Measurements from ENCODE around the gene EIF3K. TPM values are rescaled to one million over a fixed set of nuclear protein-coding genes. Genes with fewer than 3 reads are reported as not detected.

The EIF3K gene
- total RNA-seq, 1 donor from 2014 or later: 258 TPM

DNA sequence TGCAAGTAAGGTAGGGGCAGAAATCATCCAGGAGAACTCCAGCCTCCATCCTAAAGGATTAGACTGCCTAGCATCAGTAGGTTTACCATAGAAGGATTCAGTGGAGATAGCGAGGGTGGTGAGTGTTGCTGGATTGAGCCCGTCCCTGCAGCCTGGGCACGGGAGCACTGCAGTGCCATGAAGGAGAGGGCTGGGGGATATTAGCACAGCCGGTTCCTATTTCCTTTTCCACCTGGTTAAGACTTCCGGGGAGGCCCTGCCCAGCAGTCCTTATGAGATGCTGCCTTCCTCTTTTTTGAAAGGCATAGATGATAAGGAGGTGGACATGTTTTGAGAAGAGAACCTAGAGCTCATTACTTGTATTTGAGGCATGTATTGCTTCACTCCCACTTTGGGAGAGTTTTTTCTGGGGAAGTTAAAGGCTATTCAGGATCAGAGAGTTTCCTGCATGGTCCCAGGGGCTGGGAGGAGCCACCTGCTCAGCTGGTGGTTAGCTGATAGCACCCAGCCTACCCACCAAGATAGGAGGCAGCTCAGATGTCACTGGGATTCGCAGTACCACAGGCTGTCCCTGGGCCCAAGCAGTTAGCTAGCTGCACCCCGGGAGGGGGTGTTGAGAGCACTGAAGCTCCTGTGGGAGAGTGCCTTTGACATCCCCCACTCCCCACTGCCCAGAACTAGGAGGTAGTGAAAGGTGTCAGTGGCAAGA lies 45.7 kb downstream of the EIF3K start:
- TF ChIP-seq, protein P1, sequence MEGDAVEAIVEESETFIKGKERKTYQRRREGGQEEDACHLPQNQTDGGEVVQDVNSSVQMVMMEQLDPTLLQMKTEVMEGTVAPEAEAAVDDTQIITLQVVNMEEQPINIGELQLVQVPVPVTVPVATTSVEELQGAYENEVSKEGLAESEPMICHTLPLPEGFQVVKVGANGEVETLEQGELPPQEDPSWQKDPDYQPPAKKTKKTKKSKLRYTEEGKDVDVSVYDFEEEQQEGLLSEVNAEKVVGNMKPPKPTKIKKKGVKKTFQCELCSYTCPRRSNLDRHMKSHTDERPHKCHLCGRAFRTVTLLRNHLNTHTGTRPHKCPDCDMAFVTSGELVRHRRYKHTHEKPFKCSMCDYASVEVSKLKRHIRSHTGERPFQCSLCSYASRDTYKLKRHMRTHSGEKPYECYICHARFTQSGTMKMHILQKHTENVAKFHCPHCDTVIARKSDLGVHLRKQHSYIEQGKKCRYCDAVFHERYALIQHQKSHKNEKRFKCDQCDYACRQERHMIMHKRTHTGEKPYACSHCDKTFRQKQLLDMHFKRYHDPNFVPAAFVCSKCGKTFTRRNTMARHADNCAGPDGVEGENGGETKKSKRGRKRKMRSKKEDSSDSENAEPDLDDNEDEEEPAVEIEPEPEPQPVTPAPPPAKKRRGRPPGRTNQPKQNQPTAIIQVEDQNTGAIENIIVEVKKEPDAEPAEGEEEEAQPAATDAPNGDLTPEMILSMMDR (IDR thresholded peaks at IDR 0.05): no peak
- no peak for DNase-seq (ENCODE audit: extremely low spot score, unreplicated experiment)
- no peak overlapping the region for H3K4me3 Mint-ChIP-seq (ENCODE audit: unreplicated experiment)
- H3K9me3 Mint-ChIP-seq (ENCODE audit: unreplicated experiment): no peaks in the 10 kb centered on the region
- H3K36me3 Mint-ChIP-seq (ENCODE audit: unreplicated experiment): peaks cover 14% of the 10 kb centered on the region
- H3K27ac Mint-ChIP-seq (ENCODE audit: unreplicated experiment): peak overlapping the region; percentile 98
- no peaks in the 10 kb centered on the region for H3K27me3 Mint-ChIP-seq (ENCODE audit: unreplicated experiment)
- H3K4me1 Mint-ChIP-seq (ENCODE audit: unreplicated experiment): peaks cover 97% of the 10 kb centered on the region

DNA sequence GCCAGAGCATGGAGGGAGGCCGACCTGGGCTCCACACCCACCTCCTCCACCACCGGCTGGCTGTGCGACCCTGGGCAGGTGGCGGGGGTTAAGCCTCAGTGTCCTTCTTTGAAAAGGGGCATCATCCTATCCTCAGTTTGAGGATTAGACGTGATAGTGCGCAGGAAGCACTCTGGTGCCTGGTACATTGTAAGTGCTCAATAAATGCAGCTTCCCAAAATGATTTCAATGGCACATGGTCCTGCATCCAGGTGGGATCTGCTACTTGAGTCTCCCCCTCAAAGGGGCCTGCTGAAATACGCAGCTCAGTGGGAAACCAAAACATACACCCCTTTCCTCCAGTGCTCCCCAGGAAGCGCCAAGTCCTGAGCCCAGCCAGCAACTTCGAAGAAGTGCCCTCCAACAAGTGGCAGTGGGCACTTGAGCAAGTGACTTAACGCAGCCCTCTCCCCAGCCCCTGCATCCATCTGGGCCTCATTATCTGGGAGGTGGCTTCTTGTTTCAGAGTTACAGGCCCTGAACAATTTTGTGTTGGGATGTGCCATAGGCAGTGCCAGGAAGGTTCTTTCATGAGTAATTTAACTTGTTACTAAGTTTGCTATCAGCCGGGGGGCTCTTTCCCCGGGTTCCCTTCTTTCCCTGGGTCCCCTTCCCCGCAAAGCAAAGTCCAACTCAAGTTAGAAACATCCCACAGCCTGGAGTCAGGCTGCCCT lies 46.4 kb downstream of the EIF3K start:
- peak overlapping the region; percentile 4 for H3K4me3 Mint-ChIP-seq (ENCODE audit: unreplicated experiment)
- DNase-seq (ENCODE audit: extremely low spot score, unreplicated experiment): no peak
- peaks cover 15% of the 10 kb centered on the region for H3K36me3 Mint-ChIP-seq (ENCODE audit: unreplicated experiment)
- H3K9me3 Mint-ChIP-seq (ENCODE audit: unreplicated experiment): no peaks in the 10 kb centered on the region
- H3K27ac Mint-ChIP-seq (ENCODE audit: unreplicated experiment): peak overlapping the region; percentile 98
- H3K4me1 Mint-ChIP-seq (ENCODE audit: unreplicated experiment): peaks cover 97% of the 10 kb centered on the region
- no peaks in the 10 kb centered on the region for H3K27me3 Mint-ChIP-seq (ENCODE audit: unreplicated experiment)
- TF ChIP-seq, protein P1 (IDR thresholded peaks at IDR 0.05): no peak

DNA sequence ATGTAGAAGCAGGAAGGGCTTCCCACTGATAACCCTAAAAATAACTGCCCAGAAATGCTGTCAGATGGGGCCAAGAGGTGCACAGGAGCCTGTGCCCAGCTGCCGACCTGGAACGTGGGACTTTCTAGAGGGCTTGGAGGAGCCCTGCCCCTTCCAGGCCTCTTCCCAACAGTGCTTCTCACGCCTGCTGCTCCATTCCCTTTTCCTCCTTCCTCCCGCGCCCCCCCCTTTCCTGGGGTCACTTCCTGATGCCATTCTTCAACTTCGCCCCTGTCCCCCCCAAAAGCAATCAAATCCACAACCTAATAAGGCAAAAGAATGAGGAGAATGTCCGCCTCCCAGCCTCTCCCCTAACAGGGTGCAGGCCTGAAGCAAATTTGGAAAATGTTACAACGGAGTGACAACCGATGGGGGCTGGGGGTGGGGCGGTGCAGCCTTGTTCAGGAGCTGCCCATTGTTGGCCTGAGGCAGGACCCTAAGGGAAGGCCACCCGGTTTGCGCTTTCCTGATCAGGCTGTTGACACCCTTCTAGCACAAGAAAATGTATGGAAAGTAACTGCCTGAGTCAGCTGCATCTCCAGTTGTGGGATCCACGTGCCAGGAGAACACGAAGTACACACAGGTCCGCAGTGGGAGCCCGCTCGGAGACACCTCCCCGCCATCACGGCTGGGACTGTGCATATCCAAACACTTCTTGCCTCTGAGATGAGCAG lies 47.1 kb downstream of the EIF3K start:
- TF ChIP-seq, protein P1 (IDR thresholded peaks at IDR 0.05): no peak
- Mint-ChIP-seq H3K4me1 (ENCODE audit: unreplicated experiment) (peaks cover 94% of the 10 kb centered on the region), H3K9me3 (ENCODE audit: unreplicated experiment) (no peaks in the 10 kb centered on the region), H3K27ac (ENCODE audit: unreplicated experiment) (peak overlapping the region; percentile 98), H3K27me3 (ENCODE audit: unreplicated experiment) (no peaks in the 10 kb centered on the region), H3K36me3 (ENCODE audit: unreplicated experiment) (peaks cover 13% of the 10 kb centered on the region), H3K4me3 (ENCODE audit: unreplicated experiment) (peak overlapping the region; percentile 35)
- no peak for DNase-seq (ENCODE audit: extremely low spot score, unreplicated experiment)

DNA sequence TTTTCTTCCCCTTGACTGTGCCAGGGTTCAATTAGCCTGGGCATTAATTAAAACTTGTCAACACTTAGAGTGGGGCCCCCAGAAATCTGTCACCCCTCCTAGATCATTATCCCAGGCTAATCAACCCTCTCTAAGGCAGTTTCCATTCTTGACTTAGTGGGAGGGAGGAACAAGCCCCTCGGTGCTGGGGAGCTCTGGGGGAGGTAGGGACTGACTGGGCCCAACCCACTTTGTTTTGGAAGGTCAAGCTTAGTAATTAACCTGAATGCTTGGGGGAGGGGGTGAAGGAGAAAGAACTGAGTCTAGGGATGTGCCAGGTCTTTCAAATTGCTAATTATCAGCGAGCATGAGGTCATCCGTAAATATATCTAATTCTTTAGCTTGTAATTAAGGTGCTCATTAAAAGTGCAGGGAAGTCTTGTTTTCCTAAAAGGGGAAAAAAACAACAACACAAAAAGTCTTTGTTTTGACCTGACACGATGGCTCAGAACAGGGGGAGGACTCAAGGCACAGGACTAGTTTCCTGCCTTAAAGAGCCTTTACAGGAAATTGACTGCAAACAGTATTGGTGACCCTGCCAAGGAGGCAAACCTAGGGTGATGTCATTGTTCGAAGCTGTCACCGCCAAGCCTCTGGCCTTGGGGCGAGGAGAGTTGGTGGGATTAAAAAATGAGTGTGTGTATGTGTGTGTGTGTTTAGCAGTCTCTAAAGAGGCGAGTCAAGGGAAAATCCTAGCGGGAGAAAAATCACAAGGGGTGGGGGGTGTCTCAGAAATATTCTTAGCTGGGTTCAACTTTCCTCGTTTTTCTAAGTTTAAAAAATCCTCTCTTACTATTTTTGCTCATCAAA lies 47.9 kb downstream of the EIF3K start:
- Mint-ChIP-seq H3K4me3 (ENCODE audit: unreplicated experiment) (peak overlapping the region; percentile 41), H3K36me3 (ENCODE audit: unreplicated experiment) (peaks cover 11% of the 10 kb centered on the region), H3K27ac (ENCODE audit: unreplicated experiment) (peak overlapping the region; percentile 98), H3K27me3 (ENCODE audit: unreplicated experiment) (no peaks in the 10 kb centered on the region), H3K4me1 (ENCODE audit: unreplicated experiment) (peaks cover 96% of the 10 kb centered on the region), H3K9me3 (ENCODE audit: unreplicated experiment) (no peaks in the 10 kb centered on the region)
- TF ChIP-seq, protein P1 (IDR thresholded peaks at IDR 0.05): no peak
- no peak for DNase-seq (ENCODE audit: extremely low spot score, unreplicated experiment)

Data from osteocyte (in vitro differentiated cells).